Loucy (cell line): ENCODE results near the gene KLRB1.
"Not testable (repeated sequence)": the region's sequence is repeated elsewhere in the genome, so short reads cannot be mapped to it uniquely, and the experiment has no call there.

Experiments
- EZH2phosphoT487 ChIP-seq: fragments of 200-600 bp; IDR thresholded peaks from 2 replicates; pipeline ENCODE4 v1.6.1; 2018; ENCODE audit warnings: antibody characterized with exemption, mild to moderate bottlenecking, moderate library complexity, borderline replicate concordance
- TF ChIP-seq, protein P1 (sequence below): fragments of 200-600 bp; sonication (generic); conservative IDR thresholded peaks from 2 replicates; pipeline ENCODE4 v1.5.1; 2014; ENCODE audit warnings: mild to moderate bottlenecking, antibody characterized with exemption, low read length

DNA sequence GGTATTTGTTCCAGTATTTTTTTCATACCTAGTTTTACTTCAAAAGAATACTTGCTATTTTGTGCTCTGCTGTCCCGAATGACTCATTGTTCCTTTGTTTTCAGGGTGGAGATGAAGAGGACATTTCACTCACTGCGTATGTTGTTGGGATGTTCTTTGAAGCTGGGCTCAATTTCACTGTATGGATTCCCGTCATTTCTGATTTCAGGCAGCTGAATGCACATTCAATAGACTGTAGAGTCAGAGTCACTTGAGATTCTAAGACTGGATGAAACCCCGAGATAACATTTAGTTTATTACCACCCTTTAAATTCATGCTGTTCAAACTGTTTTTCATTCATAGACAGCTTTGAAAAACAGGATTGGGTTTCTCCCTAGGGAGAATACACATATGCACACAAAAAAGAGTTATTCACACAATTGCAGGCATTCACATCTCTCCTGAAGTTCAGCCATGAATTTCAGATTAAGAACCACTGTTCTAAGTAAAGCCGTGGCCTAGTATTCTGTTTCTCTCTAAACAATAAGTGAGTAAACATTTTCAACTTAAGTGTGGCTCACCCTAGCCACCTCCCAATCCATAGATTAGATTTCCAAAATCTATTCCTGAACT, 44.8 kb downstream of the KLRB1 start:
- TF ChIP-seq, protein P1, sequence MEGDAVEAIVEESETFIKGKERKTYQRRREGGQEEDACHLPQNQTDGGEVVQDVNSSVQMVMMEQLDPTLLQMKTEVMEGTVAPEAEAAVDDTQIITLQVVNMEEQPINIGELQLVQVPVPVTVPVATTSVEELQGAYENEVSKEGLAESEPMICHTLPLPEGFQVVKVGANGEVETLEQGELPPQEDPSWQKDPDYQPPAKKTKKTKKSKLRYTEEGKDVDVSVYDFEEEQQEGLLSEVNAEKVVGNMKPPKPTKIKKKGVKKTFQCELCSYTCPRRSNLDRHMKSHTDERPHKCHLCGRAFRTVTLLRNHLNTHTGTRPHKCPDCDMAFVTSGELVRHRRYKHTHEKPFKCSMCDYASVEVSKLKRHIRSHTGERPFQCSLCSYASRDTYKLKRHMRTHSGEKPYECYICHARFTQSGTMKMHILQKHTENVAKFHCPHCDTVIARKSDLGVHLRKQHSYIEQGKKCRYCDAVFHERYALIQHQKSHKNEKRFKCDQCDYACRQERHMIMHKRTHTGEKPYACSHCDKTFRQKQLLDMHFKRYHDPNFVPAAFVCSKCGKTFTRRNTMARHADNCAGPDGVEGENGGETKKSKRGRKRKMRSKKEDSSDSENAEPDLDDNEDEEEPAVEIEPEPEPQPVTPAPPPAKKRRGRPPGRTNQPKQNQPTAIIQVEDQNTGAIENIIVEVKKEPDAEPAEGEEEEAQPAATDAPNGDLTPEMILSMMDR: not testable (repeated sequence)
- not testable (repeated sequence) for TF ChIP-seq EZH2phosphoT487
